Measurements from ENCODE around the gene SYT1.

The SYT1 gene

GRCh38 chr12:79454338-79454843 lies 589.8 kb downstream of the SYT1 start:
- no peak for DNase-seq

DNA sequence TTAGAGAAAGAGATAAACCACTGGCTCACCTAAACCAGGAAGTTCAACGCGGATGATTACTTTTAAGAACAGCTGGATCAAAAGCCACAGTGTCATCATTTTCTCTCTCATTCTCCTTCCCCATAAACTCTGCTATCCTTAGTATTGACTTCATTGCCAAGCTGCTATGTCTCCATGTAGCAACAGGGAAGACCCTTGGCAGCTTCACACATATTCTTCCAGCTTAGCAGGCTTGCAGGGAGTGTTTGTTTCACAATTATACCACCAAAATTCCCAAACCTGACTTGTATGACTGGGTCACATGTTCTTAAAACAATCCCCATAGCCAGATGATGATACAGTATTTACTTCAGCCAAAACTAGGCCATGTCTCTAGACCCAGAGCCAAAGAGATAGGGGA lies 590.7 kb downstream of the SYT1 start:
- no peak for DNase-seq

GRCh38 chr12:79482323-79482722 lies 617.7 kb downstream of the SYT1 start:
- no peak for DNase-seq

- DNase-seq = no peak
These were observed 618.3 kb downstream of the SYT1 start for GRCh38 chr12:79482921-79483320.

DNA sequence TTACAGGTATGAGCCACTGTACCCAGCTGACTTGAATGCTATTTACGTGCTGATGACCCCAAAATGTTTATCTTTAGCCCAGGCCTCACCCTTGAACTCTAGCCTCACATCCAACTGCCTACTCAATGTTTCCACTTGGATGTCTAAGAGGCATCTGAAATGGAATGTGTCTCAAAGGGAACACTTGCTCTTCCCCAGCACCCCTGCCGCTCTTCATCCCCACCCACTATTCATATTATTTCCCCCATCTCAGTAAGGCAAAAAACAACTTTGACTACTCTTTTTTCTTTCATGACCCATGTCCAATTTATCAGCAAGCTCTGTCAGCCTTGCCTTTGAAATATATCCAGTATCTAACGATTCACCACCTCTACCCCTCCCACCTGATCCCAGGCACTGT lies 621.6 kb downstream of the SYT1 start:
- no peak for DNase-seq

- DNase-seq = no peak
These were observed 623.0 kb downstream of the SYT1 start for GRCh38 chr12:79487386-79488110.
